Neural progenitor cell (in vitro differentiated cells): ENCODE measurements around the gene SUSD3. TPM values are rescaled to one million over a fixed set of nuclear protein-coding genes. Genes with fewer than 3 reads are reported as not detected.

Experiments
- DNase-seq: peaks from one replicate; pipeline ENCODE4 v3.0.0-alpha.2; 2016; ENCODE audit warnings: low spot score
- H2AFZ ChIP-seq: fragments of 200-600 bp; sonication (generic); replicated peaks from 2 replicates; pipeline ENCODE4 v1.6.1; 2016; ENCODE audit warnings: antibody characterized with exemption
- H3F3A ChIP-seq: fragments of 200-600 bp; sonication (generic); 2 replicates; pipeline ENCODE4 v1.6.1; 2016; ENCODE audit warnings: antibody characterized with exemption, low read depth
- H3K27ac ChIP-seq: fragments of 200-600 bp; sonication (generic); 2 replicates; pipeline ENCODE4 v1.5.1; 2016; ENCODE audit warnings: mild to moderate bottlenecking
- H3K27me3 ChIP-seq: fragments of 200-600 bp; sonication (generic); 2 replicates; pipeline ENCODE4 v1.6.1; 2016; ENCODE audit warnings: mild to moderate bottlenecking, moderate library complexity
- H3K36me3 ChIP-seq: fragments of 200-600 bp; sonication (generic); 2 replicates; pipeline ENCODE4 v1.5.1; 2016
- H3K4me1 ChIP-seq: fragments of 200-600 bp; sonication (generic); 2 replicates; pipeline ENCODE4 v1.6.1; 2016; ENCODE audit warnings: mixed run types
- H3K4me2 ChIP-seq: fragments of 200-600 bp; sonication (generic); 2 replicates; pipeline ENCODE4 v1.6.1; 2016
- H3K4me3 ChIP-seq: fragments of 200-600 bp; sonication (generic); 2 replicates; pipeline ENCODE4 v1.5.1; 2016
- H3K79me2 ChIP-seq: fragments of 200-600 bp; sonication (generic); 2 replicates; pipeline ENCODE4 v1.6.1; 2016; ENCODE audit warnings: low read depth
- H3K9ac ChIP-seq: fragments of 200-600 bp; sonication (generic); 2 replicates; pipeline ENCODE4 v1.6.1; 2016
- H3K9me3 ChIP-seq: fragments of 200-600 bp; sonication (generic); 2 replicates; pipeline ENCODE4 v1.5.1; 2016; ENCODE audit warnings: low read depth
- H4K20me1 ChIP-seq: fragments of 200-600 bp; sonication (generic); 2 replicates; pipeline ENCODE4 v1.6.1; 2016; ENCODE audit warnings: low read depth
- H3K27ac Mint-ChIP-seq: 3 replicates; pipeline ENCODE4 v1.8.0; 2021; ENCODE audit warnings: mixed read lengths
- H3K27me3 Mint-ChIP-seq: 2 replicates; pipeline ENCODE4 v1.8.0; 2022; ENCODE audit warnings: low read depth, mild to moderate bottlenecking, inconsistent platforms, moderate library complexity, mixed read lengths; ENCODE audit not compliant: insufficient read depth
- H3K36me3 Mint-ChIP-seq: 3 replicates; pipeline ENCODE4 v1.8.0; 2021; ENCODE audit warnings: mixed read lengths
- H3K4me1 Mint-ChIP-seq: 3 replicates; pipeline ENCODE4 v1.8.0; 2021; ENCODE audit warnings: mixed read lengths
- H3K4me3 Mint-ChIP-seq: 3 replicates; pipeline ENCODE4 v1.8.0; 2021; ENCODE audit warnings: mild to moderate bottlenecking, moderate library complexity, mixed read lengths
- H3K9me3 Mint-ChIP-seq: 3 replicates; pipeline ENCODE4 v1.8.0; 2020; ENCODE audit warnings: mixed read lengths
- EZH2 ChIP-seq: fragments of 200-600 bp; sonication (generic); IDR thresholded peaks from 2 replicates; pipeline ENCODE4 v1.6.1; 2017; ENCODE audit warnings: antibody characterized with exemption, mild to moderate bottlenecking, moderate library complexity
- EZH2phosphoT487 ChIP-seq: fragments of 200-600 bp; sonication (generic); IDR thresholded peaks from 2 replicates; pipeline ENCODE4 v1.6.1; 2017; ENCODE audit warnings: antibody characterized with exemption
- total RNA-seq: library from RNA; depleted of rRNA; stranded (reverse); fragments of >200 nt; gene quantifications from 2 replicates; pipeline ENCODE4 v1.2.3, GENCODE V29; 2015; ENCODE audit warnings: low replicate concordance
- TF ChIP-seq, protein P1 (sequence below): fragments of 200-600 bp; sonication (generic); IDR thresholded peaks from 2 replicates; pipeline ENCODE4 v1.5.1; 2017; ENCODE audit warnings: antibody characterized with exemption, mild to moderate bottlenecking

SUSD3 gene
- total RNA-seq, 1 donor from 2014 or later, result not detected

DNA sequence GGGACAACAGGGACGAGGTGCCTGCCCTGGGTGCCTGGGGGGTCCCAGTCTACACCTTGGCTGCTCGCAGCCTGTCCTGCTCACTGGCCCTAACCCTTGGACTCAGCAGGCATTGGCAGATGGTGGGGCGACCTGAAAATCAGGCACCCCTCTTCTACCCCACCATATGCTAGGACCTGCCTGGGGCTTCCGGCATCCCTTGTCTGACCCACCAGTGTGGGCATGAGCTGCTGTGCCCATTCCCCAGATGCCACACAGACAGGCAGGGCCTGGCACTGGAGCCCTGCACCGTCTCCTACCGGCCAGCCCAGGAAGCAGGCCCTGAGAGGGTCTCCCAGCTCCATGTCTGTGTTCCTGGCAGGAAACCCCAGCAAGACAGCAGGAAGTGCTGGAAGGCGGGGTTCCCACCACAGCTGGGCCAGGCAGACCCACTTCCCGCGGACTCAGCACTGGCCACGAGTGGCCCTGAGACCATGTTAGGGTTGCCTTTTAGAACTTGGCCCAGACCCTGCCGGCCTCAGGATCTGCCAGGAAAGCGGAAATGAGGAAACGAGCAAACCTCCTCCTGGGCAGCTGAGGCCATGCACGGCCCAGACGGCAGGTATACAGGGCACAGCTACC lies 72.5 kb downstream of the SUSD3 start:
- H2AFZ ChIP-seq, result no peak overlapping the region
- Mint-ChIP-seq H3K36me3 (no peaks in the 10 kb centered on the region), H3K27ac (no peak overlapping the region), H3K9me3 (no peaks in the 10 kb centered on the region), H3K4me3 (no peak overlapping the region), H3K4me1 (peaks cover 36% of the 10 kb centered on the region), H3K27me3 (peaks cover 7% of the 10 kb centered on the region)
- H3K4me2 ChIP-seq, result no peak overlapping the region
- no peaks in the 10 kb centered on the region for H3F3A ChIP-seq
- TF ChIP-seq EZH2phosphoT487, result no peak
- TF ChIP-seq, protein P1, sequence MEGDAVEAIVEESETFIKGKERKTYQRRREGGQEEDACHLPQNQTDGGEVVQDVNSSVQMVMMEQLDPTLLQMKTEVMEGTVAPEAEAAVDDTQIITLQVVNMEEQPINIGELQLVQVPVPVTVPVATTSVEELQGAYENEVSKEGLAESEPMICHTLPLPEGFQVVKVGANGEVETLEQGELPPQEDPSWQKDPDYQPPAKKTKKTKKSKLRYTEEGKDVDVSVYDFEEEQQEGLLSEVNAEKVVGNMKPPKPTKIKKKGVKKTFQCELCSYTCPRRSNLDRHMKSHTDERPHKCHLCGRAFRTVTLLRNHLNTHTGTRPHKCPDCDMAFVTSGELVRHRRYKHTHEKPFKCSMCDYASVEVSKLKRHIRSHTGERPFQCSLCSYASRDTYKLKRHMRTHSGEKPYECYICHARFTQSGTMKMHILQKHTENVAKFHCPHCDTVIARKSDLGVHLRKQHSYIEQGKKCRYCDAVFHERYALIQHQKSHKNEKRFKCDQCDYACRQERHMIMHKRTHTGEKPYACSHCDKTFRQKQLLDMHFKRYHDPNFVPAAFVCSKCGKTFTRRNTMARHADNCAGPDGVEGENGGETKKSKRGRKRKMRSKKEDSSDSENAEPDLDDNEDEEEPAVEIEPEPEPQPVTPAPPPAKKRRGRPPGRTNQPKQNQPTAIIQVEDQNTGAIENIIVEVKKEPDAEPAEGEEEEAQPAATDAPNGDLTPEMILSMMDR, result no peak
- H3K9ac ChIP-seq, result no peak overlapping the region
- no peaks in the 10 kb centered on the region for H3K36me3 ChIP-seq
- H4K20me1 ChIP-seq, result peaks cover 4% of the 10 kb centered on the region
- H3K4me3 ChIP-seq, result no peak overlapping the region
- H3K79me2 ChIP-seq, result no peaks in the 10 kb centered on the region
- no peak for DNase-seq
- no peaks in the 10 kb centered on the region for H3K9me3 ChIP-seq
- no peak overlapping the region for H3K27ac ChIP-seq
- peaks cover 23% of the 10 kb centered on the region for H3K4me1 ChIP-seq
- H3K27me3 ChIP-seq, result peaks cover 14% of the 10 kb centered on the region

DNA sequence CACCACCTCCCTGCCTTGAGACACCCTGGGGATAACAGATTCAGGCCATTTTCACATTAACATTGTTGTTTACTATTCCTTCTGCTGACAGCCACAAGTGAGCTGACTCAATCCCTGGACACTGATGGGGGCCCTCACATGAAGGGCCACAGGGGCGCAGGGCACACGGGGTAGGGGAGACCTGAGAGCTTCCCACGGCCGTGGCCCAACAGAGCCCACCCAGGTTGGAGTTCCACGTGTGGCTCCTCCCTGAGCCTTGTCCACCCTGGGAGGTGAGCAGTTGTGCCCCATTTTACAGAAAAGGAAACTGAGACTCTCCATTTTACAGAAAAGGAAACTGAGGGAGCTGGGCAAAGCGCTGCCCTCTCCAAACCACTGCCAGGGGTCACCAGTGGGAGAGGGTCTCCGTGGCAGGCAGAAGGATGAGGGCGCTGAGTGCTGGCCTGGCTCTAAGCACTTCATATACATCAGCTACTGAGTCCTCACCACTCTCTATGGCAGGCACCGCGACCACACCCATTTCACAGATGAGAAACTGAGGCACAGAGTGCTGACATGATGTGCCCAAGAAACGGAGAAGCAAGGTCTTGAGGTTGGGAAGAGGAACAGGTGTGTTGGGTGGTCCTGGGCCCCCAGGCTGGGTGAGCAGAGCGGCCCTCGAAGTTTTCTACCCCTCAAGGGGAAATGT lies 73.2 kb downstream of the SUSD3 start:
- no peaks in the 10 kb centered on the region for H3K9me3 ChIP-seq
- peaks cover 17% of the 10 kb centered on the region for H3K4me1 ChIP-seq
- H3K79me2 ChIP-seq, result no peaks in the 10 kb centered on the region
- no peak overlapping the region for H3K27ac Mint-ChIP-seq
- H3K4me3 ChIP-seq, result no peak overlapping the region
- no peaks in the 10 kb centered on the region for H3K36me3 ChIP-seq
- no peak for DNase-seq
- TF ChIP-seq, protein P1, result no peak
- TF ChIP-seq EZH2phosphoT487 (no peak), EZH2 (no peak)
- H3F3A ChIP-seq, result no peaks in the 10 kb centered on the region
- H3K9ac ChIP-seq, result no peak overlapping the region
- peak overlapping the region; percentile 57 for H3K4me3 Mint-ChIP-seq
- H3K27ac ChIP-seq, result no peak overlapping the region
- H2AFZ ChIP-seq, result no peak overlapping the region
- H3K4me2 ChIP-seq, result no peak overlapping the region
- no peaks in the 10 kb centered on the region for H3K9me3 Mint-ChIP-seq
- peaks cover 7% of the 10 kb centered on the region for H3K27me3 Mint-ChIP-seq
- peaks cover 4% of the 10 kb centered on the region for H4K20me1 ChIP-seq
- no peaks in the 10 kb centered on the region for H3K36me3 Mint-ChIP-seq
- peaks cover 15% of the 10 kb centered on the region for H3K27me3 ChIP-seq
- H3K4me1 Mint-ChIP-seq, result peaks cover 30% of the 10 kb centered on the region

DNA sequence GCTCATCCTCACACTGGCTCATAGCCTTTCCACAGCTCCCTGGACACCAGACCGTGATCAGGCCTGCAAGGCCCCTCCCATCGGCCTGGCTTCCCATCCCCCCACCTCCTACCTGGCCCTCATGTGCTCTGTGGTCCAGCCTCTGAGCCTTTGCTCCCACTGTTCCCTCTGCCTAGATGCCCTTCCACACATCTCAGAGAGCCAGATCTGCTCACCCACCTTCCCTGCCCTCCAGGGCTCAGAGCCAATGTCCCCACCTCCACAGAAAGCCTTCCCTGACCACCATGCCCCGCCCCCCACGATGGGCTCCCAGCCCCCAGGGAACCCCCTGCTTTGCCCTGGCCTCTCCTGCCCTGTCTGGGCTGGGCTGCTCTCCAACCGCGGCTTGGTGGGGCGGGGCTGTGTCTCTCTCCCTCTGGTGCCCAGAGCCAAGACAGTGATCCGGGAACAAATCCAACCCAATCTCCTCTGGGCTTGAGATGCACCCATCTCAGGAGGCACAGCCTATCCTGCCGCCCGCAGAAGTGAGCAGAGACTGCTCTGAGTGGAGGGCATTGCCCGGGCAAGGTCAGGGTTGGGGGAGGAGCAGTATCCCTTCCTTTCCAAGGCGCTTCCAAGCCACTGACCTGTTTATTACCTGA lies 73.9 kb downstream of the SUSD3 start:
- no peaks in the 10 kb centered on the region for H3K9me3 ChIP-seq
- H3K27me3 ChIP-seq, result peaks cover 15% of the 10 kb centered on the region
- H2AFZ ChIP-seq, result no peak overlapping the region
- H3K4me1 Mint-ChIP-seq, result peaks cover 23% of the 10 kb centered on the region
- H3K27me3 Mint-ChIP-seq, result peaks cover 7% of the 10 kb centered on the region
- no peaks in the 10 kb centered on the region for H3K36me3 ChIP-seq
- H3K27ac Mint-ChIP-seq, result no peak overlapping the region
- DNase-seq, result no peak
- H3F3A ChIP-seq, result no peaks in the 10 kb centered on the region
- no peak overlapping the region for H3K4me3 ChIP-seq
- no peaks in the 10 kb centered on the region for H3K9me3 Mint-ChIP-seq
- no peak overlapping the region for H3K27ac ChIP-seq
- H4K20me1 ChIP-seq, result peaks cover 4% of the 10 kb centered on the region
- H3K4me1 ChIP-seq, result peaks cover 13% of the 10 kb centered on the region
- peak overlapping the region; percentile 88 for H3K4me3 Mint-ChIP-seq
- H3K79me2 ChIP-seq, result no peaks in the 10 kb centered on the region
- H3K4me2 ChIP-seq, result peak overlapping the region; percentile 84
- TF ChIP-seq, protein P1, result no peak
- TF ChIP-seq EZH2phosphoT487 (no peak), EZH2 (no peak)
- no peak overlapping the region for H3K9ac ChIP-seq
- H3K36me3 Mint-ChIP-seq, result no peaks in the 10 kb centered on the region
